Uterus (tissue), 4 donors: ENCODE measurements around the gene NUP210. TPM values are rescaled to one million over a fixed set of nuclear protein-coding genes. Genes with fewer than 3 reads are reported as not detected.

Source experiments
- DNase-seq, 2 donors: peaks; one replicate each; pipeline ENCODE4 v3.0.0-alpha.2; 2019 to 2020
- H3K27ac ChIP-seq, 2 donors: fragments of 200-600 bp; sonication (generic); 1 replicate in 1 of 2; 2 replicates in 1 of 2; pipeline ENCODE4 v1.5.1; 2016 to 2018
- H3K27me3 ChIP-seq, 2 donors: fragments of 200-600 bp; sonication (generic); one replicate each; pipeline ENCODE4 v1.5.1; 2018 to 2019; ENCODE audit warnings: control low read depth in 1 of 2
- H3K36me3 ChIP-seq, 2 donors: fragments of 200-600 bp; sonication (generic); one replicate each; pipeline ENCODE4 v1.5.1; 2019; ENCODE audit warnings: control low read depth in 1 of 2
- H3K4me1 ChIP-seq, 2 donors: fragments of 200-600 bp; sonication (generic); one replicate each; pipeline ENCODE4 v1.5.1; 2018 to 2019; ENCODE audit warnings: control low read depth in 1 of 2
- H3K4me3 ChIP-seq, 2 donors: fragments of 200-600 bp; sonication (generic); 1 replicate in 1 of 2; 2 replicates in 1 of 2; pipeline ENCODE4 v1.5.1; 2018 to 2019; ENCODE audit warnings: mild to moderate bottlenecking in 1 of 2
- H3K9me3 ChIP-seq, 2 donors: fragments of 200-600 bp; sonication (generic); one replicate each; pipeline ENCODE4 v1.5.1; 2019; ENCODE audit warnings: control low read depth in 1 of 2
- POLR2A ChIP-seq, 2 donors: fragments of 450-650 bp; IDR thresholded peaks; one replicate each; pipeline ENCODE4 v1.6.1; 2016; ENCODE audit warnings: antibody characterized with exemption in 2 of 2, mild to moderate bottlenecking in 1 of 2, moderate library complexity in 1 of 2
- intact Hi-C: fragments of 100-400 bp; cut with DNase I; formaldehyde crosslinking; loops from one replicate; pipeline ENCODE4 v1.15.1; 2023; ENCODE audit warnings: low total_unique reads
- total RNA-seq, 4 donors: library from RNA; depleted of rRNA in 3 of 4; stranded (reverse); fragments of >200 nt in 3 of 4; gene quantifications; one replicate each; pipeline versions ENCODE4 v1.1.0 to v1.2.4, GENCODE V29; 2014 to 2023
- TF ChIP-seq, protein P1 (sequence below), 4 experiments: fragments of 200-600 bp in 2 of 4; fragments of 450-650 bp in 2 of 4; sonication (generic) in 2 of 4; IDR thresholded peaks; one replicate each; pipeline ENCODE4 v1.5.1; 2016 to 2019; ENCODE audit warnings: antibody characterized with exemption in 4 of 4, mild to moderate bottlenecking in 2 of 4, moderate library complexity in 1 of 4
- donor health status: DM: yes; HTN: yes; CAD: no.

NUP210 gene
- total RNA-seq, 4 donors from 2014 or later = 0.29 to 9.5 (median 5.1) TPM

DNA sequence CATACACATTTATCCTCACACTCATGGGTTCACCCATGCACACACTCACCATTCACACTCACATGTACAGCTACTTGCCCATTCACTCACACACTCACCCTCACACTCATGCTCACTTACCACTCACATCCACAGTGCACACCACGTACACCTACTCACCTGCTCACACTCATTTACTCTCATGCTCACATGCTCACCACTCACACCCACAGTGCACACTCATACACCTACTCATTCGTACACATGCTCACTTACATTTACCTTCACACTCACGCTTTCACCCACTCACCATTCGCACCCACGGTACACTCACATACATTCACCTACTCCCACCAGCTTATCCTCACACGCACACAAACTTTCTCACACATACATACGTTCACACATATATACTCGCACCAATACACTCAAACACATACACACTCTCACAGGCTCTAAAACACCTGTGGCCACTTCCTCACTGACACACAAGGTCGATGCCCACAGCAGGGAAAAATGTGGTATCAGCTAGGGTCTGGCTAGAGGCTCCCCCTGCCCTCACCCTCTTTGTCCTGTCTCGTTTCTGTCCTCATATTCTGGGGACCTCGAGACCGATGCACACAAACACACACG is 46.0 kb downstream of the NUP210 start:
- H3K27me3 ChIP-seq = no peaks in the 10 kb centered on the region
- no peaks in the 10 kb centered on the region for H3K36me3 ChIP-seq
- H3K4me3 ChIP-seq = no peak overlapping the region
- TF ChIP-seq, protein P1, sequence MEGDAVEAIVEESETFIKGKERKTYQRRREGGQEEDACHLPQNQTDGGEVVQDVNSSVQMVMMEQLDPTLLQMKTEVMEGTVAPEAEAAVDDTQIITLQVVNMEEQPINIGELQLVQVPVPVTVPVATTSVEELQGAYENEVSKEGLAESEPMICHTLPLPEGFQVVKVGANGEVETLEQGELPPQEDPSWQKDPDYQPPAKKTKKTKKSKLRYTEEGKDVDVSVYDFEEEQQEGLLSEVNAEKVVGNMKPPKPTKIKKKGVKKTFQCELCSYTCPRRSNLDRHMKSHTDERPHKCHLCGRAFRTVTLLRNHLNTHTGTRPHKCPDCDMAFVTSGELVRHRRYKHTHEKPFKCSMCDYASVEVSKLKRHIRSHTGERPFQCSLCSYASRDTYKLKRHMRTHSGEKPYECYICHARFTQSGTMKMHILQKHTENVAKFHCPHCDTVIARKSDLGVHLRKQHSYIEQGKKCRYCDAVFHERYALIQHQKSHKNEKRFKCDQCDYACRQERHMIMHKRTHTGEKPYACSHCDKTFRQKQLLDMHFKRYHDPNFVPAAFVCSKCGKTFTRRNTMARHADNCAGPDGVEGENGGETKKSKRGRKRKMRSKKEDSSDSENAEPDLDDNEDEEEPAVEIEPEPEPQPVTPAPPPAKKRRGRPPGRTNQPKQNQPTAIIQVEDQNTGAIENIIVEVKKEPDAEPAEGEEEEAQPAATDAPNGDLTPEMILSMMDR (IDR thresholded peaks at IDR 0.05) = no peak
- no peak for TF ChIP-seq POLR2A (IDR thresholded peaks at IDR 0.05)
- H3K9me3 ChIP-seq = no peaks in the 10 kb centered on the region
- no peaks in the 10 kb centered on the region for H3K4me1 ChIP-seq
- no peak for DNase-seq
- intact Hi-C loops = no loop called here
- H3K27ac ChIP-seq = no peak overlapping the region

DNA sequence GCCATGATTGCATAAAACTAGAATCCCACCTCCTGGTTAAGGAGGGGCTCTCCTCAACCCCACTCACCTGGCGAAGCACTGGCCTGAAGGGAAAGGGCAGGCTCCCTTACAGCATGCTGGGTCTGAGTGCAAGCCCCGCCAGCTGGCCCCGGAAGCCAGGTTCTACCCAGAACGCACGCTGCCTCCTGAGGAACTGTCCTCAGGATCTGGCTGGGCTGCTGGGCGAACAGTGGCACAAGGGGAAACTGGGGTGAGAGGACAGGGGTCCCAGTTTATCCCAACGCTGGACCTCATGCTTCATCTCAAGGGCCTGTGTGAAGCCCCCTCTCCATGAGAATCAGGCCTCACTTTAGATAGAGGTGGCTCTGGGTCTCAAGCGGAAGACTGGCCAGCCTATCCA is 47.5 kb downstream of the NUP210 start:
- no peaks in the 10 kb centered on the region for H3K4me1 ChIP-seq
- H3K27ac ChIP-seq = no peak overlapping the region
- H3K9me3 ChIP-seq = no peaks in the 10 kb centered on the region
- H3K4me3 ChIP-seq = no peak overlapping the region
- no peaks in the 10 kb centered on the region for H3K36me3 ChIP-seq
- DNase-seq = no peak
- intact Hi-C loops = no loop called here
- TF ChIP-seq POLR2A (IDR thresholded peaks at IDR 0.05) = no peak
- TF ChIP-seq, protein P1 (IDR thresholded peaks at IDR 0.05) = no peak
- no peaks in the 10 kb centered on the region for H3K27me3 ChIP-seq

DNA sequence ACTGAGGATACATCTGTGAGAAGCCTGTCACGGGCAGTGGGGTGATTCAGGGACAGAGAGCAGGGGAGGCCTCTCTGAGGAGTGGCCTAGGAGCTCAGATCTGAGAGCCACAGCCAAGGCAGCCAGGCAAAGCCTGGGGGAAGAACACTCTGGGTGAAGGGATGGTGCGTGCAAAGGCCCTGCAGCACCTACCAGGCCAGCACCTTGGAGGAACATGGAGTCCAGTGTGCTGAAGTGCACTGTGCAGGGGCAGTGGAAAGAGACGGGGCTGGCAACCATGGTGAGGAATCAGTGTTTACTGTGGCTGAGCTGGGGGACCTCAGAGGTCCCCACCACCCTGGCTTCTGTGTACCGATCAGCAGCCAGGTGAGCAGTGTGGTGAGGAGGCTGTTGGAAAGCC is 48.0 kb downstream of the NUP210 start:
- no peaks in the 10 kb centered on the region for H3K9me3 ChIP-seq
- no peaks in the 10 kb centered on the region for H3K27me3 ChIP-seq
- no peak for DNase-seq
- intact Hi-C loops = no loop called here
- no peak overlapping the region for H3K4me3 ChIP-seq
- TF ChIP-seq, protein P1 (IDR thresholded peaks at IDR 0.05) = no peak
- no peak for TF ChIP-seq POLR2A (IDR thresholded peaks at IDR 0.05)
- H3K27ac ChIP-seq = no peak overlapping the region
- no peaks in the 10 kb centered on the region for H3K36me3 ChIP-seq
- no peaks in the 10 kb centered on the region for H3K4me1 ChIP-seq

DNA sequence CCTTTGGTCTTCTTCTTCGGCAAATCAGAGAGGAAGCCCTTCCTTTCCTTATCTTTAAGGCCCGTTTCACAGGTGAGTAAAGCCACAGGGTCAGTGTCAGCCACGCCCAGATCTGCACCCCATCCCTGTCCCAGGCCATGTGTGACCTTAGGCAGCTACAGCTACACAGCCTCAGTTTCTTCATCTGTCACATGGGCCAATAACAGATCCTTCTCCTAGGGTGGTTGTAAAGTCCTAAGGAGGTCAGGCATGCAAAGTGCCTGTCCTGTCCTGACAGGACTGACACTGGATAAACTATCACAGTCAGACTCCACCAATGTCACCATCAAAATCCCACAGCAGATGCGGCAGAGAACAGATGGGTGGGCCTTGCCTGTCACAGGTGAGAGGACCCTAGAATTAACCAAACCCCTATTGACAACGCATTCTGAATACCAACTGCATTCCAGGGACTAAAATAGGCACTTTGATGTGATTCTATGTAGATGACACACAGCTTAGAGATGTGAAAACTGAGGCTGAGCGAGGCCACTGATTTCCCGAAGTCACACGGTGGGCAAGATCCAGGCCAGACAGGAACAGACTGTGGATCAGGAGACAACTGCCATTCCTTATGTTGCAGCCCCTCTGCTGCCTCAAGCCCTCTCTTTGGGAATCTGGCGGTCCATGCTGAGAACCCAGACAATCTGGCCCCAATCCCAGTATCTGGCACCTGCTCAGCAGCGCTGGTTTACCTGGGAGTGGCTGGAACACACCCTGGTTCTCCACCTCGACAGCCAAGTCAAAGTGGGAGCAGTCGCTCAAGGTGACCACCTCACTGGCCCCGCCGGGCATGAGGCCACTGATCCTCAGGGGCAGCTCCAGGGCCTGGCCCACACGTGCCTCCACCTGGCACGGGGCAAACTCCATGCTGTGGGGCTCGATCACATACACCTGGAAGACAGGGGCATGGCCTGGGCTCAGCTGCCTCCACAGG is 48.7 kb downstream of the NUP210 start:
- DNase-seq = no peak
- no peaks in the 10 kb centered on the region for H3K27me3 ChIP-seq
- no peaks in the 10 kb centered on the region for H3K36me3 ChIP-seq
- no peaks in the 10 kb centered on the region for H3K4me1 ChIP-seq
- no peak overlapping the region for H3K27ac ChIP-seq
- TF ChIP-seq, protein P1 (IDR thresholded peaks at IDR 0.05) = no peak
- no peak for TF ChIP-seq POLR2A (IDR thresholded peaks at IDR 0.05)
- no peaks in the 10 kb centered on the region for H3K9me3 ChIP-seq
- intact Hi-C loops = no loop called here
- no peak overlapping the region for H3K4me3 ChIP-seq

DNA sequence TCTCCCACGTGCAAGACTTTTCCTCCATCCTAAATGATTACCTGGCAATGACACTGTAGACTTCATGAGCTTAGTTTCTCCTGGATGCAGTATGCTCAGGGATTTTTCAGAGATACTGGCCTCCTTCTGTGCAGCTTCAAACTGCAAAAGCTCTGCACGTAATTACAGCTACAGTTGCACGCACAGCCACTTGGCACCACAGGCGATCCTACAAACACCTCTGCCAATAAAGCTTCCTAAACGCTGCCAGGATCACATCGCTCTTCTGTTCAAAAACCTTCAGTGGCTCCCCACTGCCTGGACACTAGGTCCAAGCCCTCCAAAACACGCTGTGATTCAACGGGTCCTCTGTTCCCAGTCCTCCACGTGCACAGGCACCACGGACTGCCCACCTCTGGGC is 49.5 kb downstream of the NUP210 start:
- TF ChIP-seq, protein P1 (IDR thresholded peaks at IDR 0.05) = no peak
- TF ChIP-seq POLR2A (IDR thresholded peaks at IDR 0.05) = no peak
- Histone ChIP-seq H3K9me3 (no peaks in the 10 kb centered on the region), H3K36me3 (no peaks in the 10 kb centered on the region), H3K27ac (no peak overlapping the region), H3K4me1 (no peaks in the 10 kb centered on the region), H3K4me3 (no peak overlapping the region), H3K27me3 (no peaks in the 10 kb centered on the region)
- intact Hi-C loops = no loop called here
- DNase-seq = no peak
